ENCODE data around the gene GVQW3. TPM values are rescaled to one million over a fixed set of nuclear protein-coding genes. Genes with fewer than 3 reads are reported as not detected.

The GVQW3 gene
- total RNA-seq, 1 donor from 2014 or later, result 3.8 TPM

- no peaks in the 10 kb centered on the region for H3K27me3 Mint-ChIP-seq (ENCODE audit: unreplicated experiment)
- H3K27ac Mint-ChIP-seq (ENCODE audit: unreplicated experiment), result no peak overlapping the region
- H3K4me3 Mint-ChIP-seq (ENCODE audit: unreplicated experiment), result no peak overlapping the region
- peaks cover 20% of the 10 kb centered on the region for H3K4me1 Mint-ChIP-seq (ENCODE audit: unreplicated experiment)
- no peaks in the 10 kb centered on the region for H3K9me3 Mint-ChIP-seq (ENCODE audit: unreplicated experiment)
- TF ChIP-seq CTCF (IDR thresholded peaks at IDR 0.05), result no peak
- peaks cover 33% of the 10 kb centered on the region for H3K36me3 Mint-ChIP-seq (ENCODE audit: unreplicated experiment)
- no peak for DNase-seq (ENCODE audit: extremely low spot score, unreplicated experiment)
Measured at GRCh38 chr11:76448506-76448905, 67.4 kb downstream of the GVQW3 start.

- Mint-ChIP-seq H3K36me3 (ENCODE audit: unreplicated experiment) (peaks cover 30% of the 10 kb centered on the region), H3K27me3 (ENCODE audit: unreplicated experiment) (no peaks in the 10 kb centered on the region), H3K9me3 (ENCODE audit: unreplicated experiment) (no peaks in the 10 kb centered on the region), H3K4me3 (ENCODE audit: unreplicated experiment) (no peak overlapping the region), H3K27ac (ENCODE audit: unreplicated experiment) (no peak overlapping the region), H3K4me1 (ENCODE audit: unreplicated experiment) (peaks cover 14% of the 10 kb centered on the region)
- no peak for DNase-seq (ENCODE audit: extremely low spot score, unreplicated experiment)
- no peak for TF ChIP-seq CTCF (IDR thresholded peaks at IDR 0.05)
Measured at GRCh38 chr11:76453248-76453647, 72.1 kb downstream of the GVQW3 start.

- no peak for DNase-seq (ENCODE audit: extremely low spot score, unreplicated experiment)
- Mint-ChIP-seq H3K27me3 (ENCODE audit: unreplicated experiment) (no peaks in the 10 kb centered on the region), H3K27ac (ENCODE audit: unreplicated experiment) (no peak overlapping the region), H3K9me3 (ENCODE audit: unreplicated experiment) (no peaks in the 10 kb centered on the region), H3K4me1 (ENCODE audit: unreplicated experiment) (peaks cover 14% of the 10 kb centered on the region), H3K4me3 (ENCODE audit: unreplicated experiment) (no peak overlapping the region), H3K36me3 (ENCODE audit: unreplicated experiment) (peaks cover 27% of the 10 kb centered on the region)
- TF ChIP-seq CTCF (IDR thresholded peaks at IDR 0.05), result no peak
Measured at GRCh38 chr11:76455331-76455730, 74.2 kb downstream of the GVQW3 start.

- no peak for DNase-seq (ENCODE audit: extremely low spot score, unreplicated experiment)
- Mint-ChIP-seq H3K4me3 (ENCODE audit: unreplicated experiment) (no peak overlapping the region), H3K27me3 (ENCODE audit: unreplicated experiment) (no peaks in the 10 kb centered on the region), H3K27ac (ENCODE audit: unreplicated experiment) (no peak overlapping the region), H3K9me3 (ENCODE audit: unreplicated experiment) (no peaks in the 10 kb centered on the region), H3K36me3 (ENCODE audit: unreplicated experiment) (peaks cover 30% of the 10 kb centered on the region), H3K4me1 (ENCODE audit: unreplicated experiment) (peaks cover 14% of the 10 kb centered on the region)
- no peak for TF ChIP-seq CTCF (IDR thresholded peaks at IDR 0.05)
Measured at GRCh38 chr11:76455931-76456330, 74.8 kb downstream of the GVQW3 start.

- H3K27me3 Mint-ChIP-seq (ENCODE audit: unreplicated experiment), result no peaks in the 10 kb centered on the region
- peaks cover 14% of the 10 kb centered on the region for H3K4me1 Mint-ChIP-seq (ENCODE audit: unreplicated experiment)
- H3K27ac Mint-ChIP-seq (ENCODE audit: unreplicated experiment), result no peak overlapping the region
- TF ChIP-seq CTCF (IDR thresholded peaks at IDR 0.05), result no peak
- H3K36me3 Mint-ChIP-seq (ENCODE audit: unreplicated experiment), result peaks cover 29% of the 10 kb centered on the region
- H3K9me3 Mint-ChIP-seq (ENCODE audit: unreplicated experiment), result no peaks in the 10 kb centered on the region
- no peak overlapping the region for H3K4me3 Mint-ChIP-seq (ENCODE audit: unreplicated experiment)
- no peak for DNase-seq (ENCODE audit: extremely low spot score, unreplicated experiment)
Measured at GRCh38 chr11:76456571-76456970, 75.4 kb downstream of the GVQW3 start.

Other genes with a start within 250 kb of the GVQW3 start
- gene WNT11, start 174.8 kb upstream of the GVQW3 start, total RNA-seq, result 3.2 and 4.1 TPM in 2 replicates
- gene THAP12, start 191 bp upstream of the GVQW3 start, total RNA-seq, result 35.1 and 36.8 TPM in 2 replicates
- gene EMSY, start 63.7 kb downstream of the GVQW3 start, total RNA-seq, result 23.8 and 24.1 TPM in 2 replicates

Measured in osteocyte (in vitro differentiated cells).